NT2/D1 (cell line): Measurements from ENCODE around the gene TREH.

Source experiments
- DNase-seq: peaks from one replicate; pipeline ENCODE4 v3.0.0-alpha.2; 2011; ENCODE audit warnings: low read depth, low spot score
- H3K27me3 ChIP-seq: 2 replicates; pipeline ENCODE4 v1.6.0; 2011; ENCODE audit warnings: mild to moderate bottlenecking; ENCODE audit not compliant: insufficient read length, insufficient read depth
- H3K36me3 ChIP-seq: 2 replicates; pipeline ENCODE4 v1.6.1; 2011; ENCODE audit warnings: mild to moderate bottlenecking, low read length, mixed read lengths; ENCODE audit not compliant: insufficient read depth, insufficient read length
- H3K4me1 ChIP-seq: 2 replicates; pipeline ENCODE4 v1.5.1; 2011; ENCODE audit not compliant: insufficient read depth, insufficient read length
- H3K4me3 ChIP-seq: 2 replicates; pipeline ENCODE4 v1.5.1; 2011; ENCODE audit warnings: low read depth; ENCODE audit not compliant: insufficient read length
- H3K9ac ChIP-seq: 2 replicates; pipeline ENCODE4 v1.6.0; 2011; ENCODE audit warnings: low read depth; ENCODE audit not compliant: insufficient read length
- H3K9me3 ChIP-seq: 2 replicates; pipeline ENCODE4 v1.5.1; 2011; ENCODE audit warnings: mild to moderate bottlenecking, low read length; ENCODE audit not compliant: insufficient read depth
- SUZ12 ChIP-seq: IDR thresholded peaks from 2 replicates; pipeline ENCODE4 v1.6.1; 2011; ENCODE audit not compliant: insufficient read length, insufficient read depth; ENCODE audit errors: extremely low read depth
- YY1 ChIP-seq: IDR thresholded peaks from 2 replicates; pipeline ENCODE4 v1.6.1; 2011; ENCODE audit not compliant: insufficient read length, insufficient read depth
- ZNF274 ChIP-seq: IDR thresholded peaks from 2 replicates; pipeline ENCODE4 v1.6.1; 2011; ENCODE audit warnings: mild to moderate bottlenecking, low read depth, low read length

TREH gene

DNA sequence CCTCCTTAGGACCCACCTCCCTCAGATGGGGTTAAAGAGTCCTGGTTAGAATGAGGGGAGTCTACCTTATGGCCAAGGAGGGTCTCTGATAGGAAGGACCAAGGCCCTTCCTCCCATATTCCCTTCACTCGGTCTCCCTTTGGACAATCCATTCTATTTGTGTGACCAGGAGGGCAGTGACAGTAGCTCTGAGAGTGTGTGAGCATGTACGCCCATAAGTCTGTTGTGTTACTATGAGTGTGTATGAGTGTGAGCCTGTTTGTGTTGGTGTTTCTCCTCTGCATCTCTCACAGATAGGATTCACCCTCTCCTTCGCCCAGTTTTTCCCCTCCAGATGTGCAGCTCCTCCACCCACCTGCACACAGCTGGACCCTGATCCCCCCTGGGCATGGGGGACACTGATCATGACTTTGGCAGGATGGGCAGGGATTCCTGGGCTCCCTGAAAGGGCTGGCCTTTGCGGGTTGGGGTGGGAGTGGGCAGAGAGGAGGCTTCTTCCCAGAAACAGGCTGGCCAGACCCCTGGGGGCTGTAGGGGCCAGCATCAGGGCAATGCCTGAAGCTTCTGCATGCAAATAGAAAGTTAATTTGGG is 57.6 kb downstream of the TREH start:
- Histone ChIP-seq H3K4me3 (peak overlapping the region; percentile 61), H3K9ac (peak overlapping the region; percentile 88), H3K27me3 (no peaks in the 10 kb centered on the region), H3K9me3 (no peaks in the 10 kb centered on the region), H3K4me1 (peaks cover 17% of the 10 kb centered on the region), H3K36me3 (peaks cover 16% of the 10 kb centered on the region)
- no peak for DNase-seq
- TF ChIP-seq ZNF274, result no peak
- no peak for TF ChIP-seq YY1
- no peak for TF ChIP-seq SUZ12

DNA sequence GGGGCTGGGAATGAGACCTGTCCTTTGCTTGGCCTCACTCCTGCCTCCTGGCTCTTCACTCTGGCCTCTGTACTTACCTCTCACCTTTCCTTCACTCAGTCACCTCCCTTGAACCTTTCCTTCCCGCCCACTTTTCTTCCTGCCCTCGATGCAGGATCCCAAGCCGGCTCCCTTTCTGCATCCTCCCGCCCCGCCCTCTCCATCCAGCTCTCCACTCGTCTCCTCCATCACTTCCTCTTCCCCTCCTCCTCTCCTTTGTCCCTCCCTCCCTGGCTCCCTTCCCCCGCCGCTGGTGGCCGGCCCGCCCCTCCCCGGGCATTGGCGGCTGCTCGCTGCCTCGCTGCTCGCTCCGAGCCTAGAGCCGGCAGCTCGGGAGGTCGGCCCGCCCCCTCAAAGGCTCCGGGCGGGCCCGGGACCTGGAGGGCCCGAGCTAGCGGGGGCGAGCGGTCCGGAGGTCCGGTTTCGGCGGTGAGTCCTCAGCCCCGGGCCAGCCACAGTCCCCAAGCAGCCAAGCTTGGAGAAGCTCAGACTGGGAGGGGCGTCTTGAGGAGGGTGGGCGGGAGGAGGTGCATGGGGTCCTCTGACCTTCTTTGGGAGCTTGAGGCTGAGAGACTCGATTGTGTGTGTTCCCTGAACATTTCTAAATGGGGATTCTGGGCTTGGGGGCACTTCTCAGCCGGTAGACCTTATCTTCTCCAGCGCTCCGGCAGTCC is 58.2 kb downstream of the TREH start:
- H3K9me3 ChIP-seq, result no peaks in the 10 kb centered on the region
- TF ChIP-seq ZNF274, result no peak
- no peak for TF ChIP-seq SUZ12
- TF ChIP-seq YY1, result no peak
- H3K27me3 ChIP-seq, result no peaks in the 10 kb centered on the region
- peak; percentile 75 for DNase-seq
- H3K4me3 ChIP-seq, result peak overlapping the region; percentile 61
- peak overlapping the region; percentile 88 for H3K9ac ChIP-seq
- H3K36me3 ChIP-seq, result peaks cover 18% of the 10 kb centered on the region
- peaks cover 19% of the 10 kb centered on the region for H3K4me1 ChIP-seq

DNA sequence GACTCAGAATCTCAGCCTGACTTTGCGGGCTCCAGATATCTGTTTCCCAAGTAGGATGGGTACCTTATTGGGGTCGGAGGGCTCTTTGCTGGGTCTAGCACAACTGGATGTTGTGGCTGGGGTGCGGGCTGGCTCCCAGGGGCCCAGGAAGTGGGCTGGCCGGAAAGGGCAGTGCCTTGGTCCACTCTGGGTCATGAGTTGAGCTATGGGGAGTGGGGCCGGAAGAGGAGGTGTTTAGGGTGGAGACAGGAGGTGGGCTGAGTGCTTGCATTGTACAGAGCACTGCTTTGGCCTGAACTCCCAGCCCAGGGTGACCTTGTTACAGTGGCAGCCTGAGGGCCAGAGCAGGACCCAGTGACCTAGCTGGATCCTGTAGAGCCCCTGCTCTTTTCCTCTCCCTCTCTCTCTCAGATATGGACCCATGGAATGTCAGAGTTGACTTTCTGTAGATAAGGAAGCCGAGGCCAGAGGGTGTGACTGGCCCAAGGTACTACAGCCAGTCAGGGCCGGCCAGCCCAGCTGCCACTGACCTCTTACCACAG is 58.9 kb downstream of the TREH start:
- H3K9me3 ChIP-seq, result no peaks in the 10 kb centered on the region
- no peak for DNase-seq
- TF ChIP-seq SUZ12 (no peak), YY1 (no peak)
- peak overlapping the region; percentile 61 for H3K4me3 ChIP-seq
- peaks cover 18% of the 10 kb centered on the region for H3K36me3 ChIP-seq
- peak overlapping the region; percentile 34 for H3K9ac ChIP-seq
- no peaks in the 10 kb centered on the region for H3K27me3 ChIP-seq
- peaks cover 25% of the 10 kb centered on the region for H3K4me1 ChIP-seq

DNA sequence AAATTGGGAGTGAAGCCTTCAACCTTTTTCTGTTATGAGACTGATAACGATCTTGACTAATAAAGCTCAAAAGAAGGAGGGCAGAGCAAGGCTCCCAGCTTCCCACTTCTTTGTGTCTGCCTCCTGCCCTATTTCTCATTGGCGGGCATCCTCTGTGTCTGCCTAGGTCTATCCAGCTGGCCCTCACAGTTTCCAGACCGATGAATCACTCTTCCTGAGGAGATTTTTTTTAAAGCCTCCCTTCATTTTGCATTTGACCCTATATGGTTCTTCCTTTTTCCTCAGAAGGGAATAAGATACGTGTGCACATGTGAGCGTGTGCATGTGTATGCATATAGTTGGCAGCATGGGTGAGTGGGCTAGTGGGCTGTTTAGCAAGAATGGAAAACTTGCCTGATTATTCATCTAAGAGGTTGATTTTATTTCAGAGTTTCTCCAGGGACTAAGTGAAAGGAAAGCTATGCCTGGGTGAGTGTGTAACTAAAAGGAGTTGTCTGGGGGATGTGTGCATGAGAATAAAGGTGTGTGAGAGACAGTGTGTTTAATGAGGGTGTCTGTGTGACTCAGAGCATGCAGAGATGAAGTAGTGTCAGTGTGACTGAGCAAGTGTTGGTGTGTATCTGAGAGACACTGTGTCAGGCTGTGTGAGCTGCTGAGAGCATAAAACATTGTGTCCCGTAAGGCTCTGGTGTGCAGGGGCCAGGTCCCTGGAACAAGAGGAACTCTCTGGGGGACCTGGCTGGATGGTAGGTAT is 59.8 kb downstream of the TREH start:
- no peak for DNase-seq
- TF ChIP-seq YY1 (no peak), SUZ12 (no peak), ZNF274 (no peak)
- Histone ChIP-seq H3K9ac (no peak overlapping the region), H3K27me3 (no peaks in the 10 kb centered on the region), H3K9me3 (no peaks in the 10 kb centered on the region), H3K36me3 (peaks cover 9% of the 10 kb centered on the region), H3K4me3 (no peak overlapping the region), H3K4me1 (peaks cover 28% of the 10 kb centered on the region)

DNA sequence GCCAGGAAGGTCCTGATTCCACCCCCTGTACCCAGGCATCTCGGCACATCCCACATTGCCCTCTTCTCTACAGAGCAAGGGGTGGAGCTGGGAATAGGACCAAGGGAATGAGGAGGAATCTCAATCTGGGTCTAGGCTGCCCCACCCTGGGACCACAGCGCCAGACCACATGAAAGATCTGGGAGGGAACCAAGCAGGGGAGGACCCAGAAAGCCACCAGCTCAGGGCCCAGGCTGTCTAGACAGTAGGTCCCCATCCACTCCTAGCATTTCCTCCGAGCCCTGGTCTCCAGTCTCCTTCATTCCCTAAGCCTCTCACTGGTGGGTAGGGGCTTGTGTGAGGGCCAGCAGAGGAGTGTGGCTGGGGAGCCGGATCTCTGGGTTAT is 60.5 kb downstream of the TREH start:
- H3K9ac ChIP-seq, result no peak overlapping the region
- no peaks in the 10 kb centered on the region for H3K27me3 ChIP-seq
- no peak for TF ChIP-seq ZNF274
- no peak for TF ChIP-seq SUZ12
- TF ChIP-seq YY1, result no peak
- DNase-seq, result no peak
- H3K36me3 ChIP-seq, result peaks cover 12% of the 10 kb centered on the region
- H3K9me3 ChIP-seq, result no peaks in the 10 kb centered on the region
- peaks cover 32% of the 10 kb centered on the region for H3K4me1 ChIP-seq
- H3K4me3 ChIP-seq, result no peak overlapping the region

DNA sequence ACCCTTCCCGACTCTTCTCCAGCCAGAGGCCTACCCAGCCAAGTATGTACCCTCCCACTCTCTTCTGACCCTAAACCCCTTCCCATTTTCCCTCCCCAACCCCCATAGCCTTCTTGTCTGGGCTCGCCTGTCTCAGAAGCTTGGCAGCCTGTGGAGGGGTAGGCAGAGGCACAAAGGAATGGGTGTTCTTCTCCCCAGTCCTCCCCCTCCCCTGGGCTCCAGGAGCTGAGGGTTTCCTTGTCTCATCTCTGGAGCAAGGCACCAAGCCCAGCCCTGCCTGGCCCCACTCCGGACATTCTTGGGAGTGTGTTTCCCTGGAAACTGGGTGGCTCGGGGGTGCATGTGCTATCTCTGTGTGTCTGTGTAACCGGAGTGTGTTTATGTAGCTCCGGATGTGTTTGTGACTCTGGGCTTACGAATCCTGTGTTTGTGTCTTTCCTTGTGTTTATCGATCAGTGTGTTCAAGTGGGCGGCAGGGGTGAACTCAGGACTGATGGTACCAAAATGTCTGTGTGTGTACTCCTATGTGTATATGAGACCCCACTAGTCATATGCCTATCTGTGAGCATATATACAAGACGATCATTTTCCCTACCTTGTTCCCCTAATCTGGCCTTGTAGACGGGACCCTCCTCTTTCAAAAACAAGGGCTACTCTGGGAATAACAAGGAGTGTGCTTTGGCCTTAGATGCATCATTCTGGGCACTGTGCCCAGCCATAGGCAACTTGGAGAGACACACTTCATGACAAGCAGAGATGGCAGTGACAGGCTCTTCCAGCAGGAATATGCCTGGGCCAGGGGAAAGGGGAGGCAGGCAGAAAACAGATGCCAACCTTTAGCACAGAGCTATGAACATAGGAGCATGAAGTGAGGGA is 61.1 kb downstream of the TREH start:
- Histone ChIP-seq H3K36me3 (peaks cover 12% of the 10 kb centered on the region), H3K27me3 (no peaks in the 10 kb centered on the region), H3K4me3 (no peak overlapping the region), H3K9me3 (no peaks in the 10 kb centered on the region), H3K4me1 (peaks cover 35% of the 10 kb centered on the region), H3K9ac (no peak overlapping the region)
- no peak for TF ChIP-seq SUZ12
- TF ChIP-seq YY1, result no peak
- no peak for TF ChIP-seq ZNF274
- no peak for DNase-seq
